Activated CD4-positive, alpha-beta T cell treated with anti-CD3 and anti-CD28 coated beads, Interleukin-2, amount 50 U/mL, for 4 hours (primary cell): ENCODE results near the gene FGF12.

Source experiments
- DNase-seq, 2 experiments: peaks; one replicate each; pipeline ENCODE4 v3.0.0-alpha.2; 2020

FGF12 gene

DNA sequence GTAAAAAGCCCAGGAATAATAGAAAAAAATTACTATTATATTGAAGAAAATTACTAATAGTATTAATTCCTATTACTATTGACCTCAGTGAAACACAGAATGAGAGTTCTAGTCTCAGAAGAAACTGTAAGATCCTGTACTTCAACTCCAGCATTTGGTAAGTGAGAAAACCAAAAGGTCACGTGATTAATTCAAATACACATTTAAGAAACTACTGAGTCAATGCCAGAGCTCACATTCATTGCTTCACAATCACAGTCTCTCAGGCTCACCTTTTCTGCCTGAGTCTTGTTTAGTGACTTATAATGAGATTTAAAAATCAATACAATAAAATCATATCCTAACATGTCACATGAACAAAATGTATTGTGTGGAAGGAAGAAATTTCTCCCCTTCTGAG lies 556.1 kb downstream of the FGF12 start:
- no peak for DNase-seq

DNA sequence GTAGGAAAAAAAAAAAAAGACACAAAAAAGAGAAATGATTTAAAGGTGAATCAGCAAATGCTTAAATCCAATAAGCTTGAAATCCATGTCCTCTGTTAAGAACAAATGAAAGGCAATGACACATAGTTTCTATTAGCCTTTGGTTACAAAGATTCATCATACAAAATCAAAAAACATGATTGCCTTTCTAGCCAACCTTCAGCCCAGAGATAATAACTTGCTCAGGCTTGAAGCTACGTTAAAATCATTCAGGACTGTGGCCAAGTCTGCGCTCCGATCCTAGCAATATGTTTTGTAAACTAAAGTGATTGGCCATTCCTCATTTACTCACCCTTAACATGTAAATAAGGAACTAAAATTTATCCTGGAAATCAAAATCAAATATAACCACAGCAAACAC lies 556.7 kb downstream of the FGF12 start:
- DNase-seq, result no peak

DNA sequence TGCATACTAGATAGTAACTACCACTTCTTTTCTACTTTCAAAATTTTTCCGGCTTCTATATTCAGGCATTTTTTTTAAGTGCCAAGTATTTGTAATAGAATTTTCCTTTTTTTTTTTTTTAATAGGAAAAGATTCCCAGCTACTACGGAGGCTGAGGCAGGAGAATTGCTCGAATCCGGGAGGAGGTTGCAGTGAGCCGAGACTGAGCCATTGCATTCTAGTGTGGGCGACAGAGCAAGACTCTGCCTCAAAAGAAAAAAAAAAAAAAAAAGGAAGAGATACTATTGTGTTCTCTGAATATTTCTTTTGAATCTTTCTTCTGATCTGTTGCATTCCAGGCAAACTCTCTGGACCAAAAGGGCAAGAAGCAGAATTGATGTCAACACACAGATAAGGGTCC lies 557.3 kb downstream of the FGF12 start:
- no peak for DNase-seq

DNA sequence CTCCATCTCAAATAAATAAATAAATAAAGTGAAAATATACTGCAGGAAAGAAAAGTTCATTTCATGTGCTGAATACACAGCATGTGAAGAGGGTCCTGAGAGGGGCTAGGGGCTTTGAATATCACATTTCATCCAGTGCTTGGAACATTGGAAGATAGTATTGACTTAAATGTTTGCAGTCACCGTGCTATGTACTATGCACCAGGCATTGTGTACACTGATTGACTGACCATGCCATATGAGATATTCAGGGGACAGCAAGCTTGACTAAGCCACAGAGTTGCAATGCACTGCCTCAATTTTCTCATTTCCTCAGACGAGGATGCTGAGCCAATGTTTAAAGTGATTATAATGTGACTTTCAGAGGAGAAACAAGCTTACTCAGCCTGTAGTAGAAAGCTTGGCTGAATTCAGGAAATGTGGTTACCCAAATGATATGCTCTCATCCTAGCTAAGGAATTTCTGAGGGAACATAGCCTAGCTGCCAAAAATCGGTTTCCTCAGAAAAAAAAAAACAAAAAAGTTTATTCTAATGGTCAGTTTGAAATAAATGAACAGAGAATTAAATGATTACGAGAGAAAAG lies 557.9 kb downstream of the FGF12 start:
- no peak for DNase-seq

DNA sequence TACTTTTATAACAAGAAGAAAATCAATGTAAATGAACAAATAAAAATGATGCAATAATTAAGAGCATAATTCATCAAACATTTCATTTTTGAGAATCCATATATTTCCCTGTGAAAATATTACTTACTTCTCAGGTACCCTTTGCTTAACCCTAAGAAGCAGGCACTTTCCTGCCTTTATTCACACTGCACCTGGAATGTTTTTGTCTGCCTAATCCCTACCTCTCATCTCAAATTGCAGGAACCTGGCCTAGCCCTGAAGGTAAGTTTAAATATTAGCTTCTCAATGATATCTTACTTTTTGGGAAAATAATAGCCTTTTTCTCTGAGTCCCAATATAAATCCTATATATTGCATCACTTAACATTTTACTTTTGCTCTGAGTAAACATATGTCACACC lies 559.1 kb downstream of the FGF12 start:
- DNase-seq, result no peak

DNA sequence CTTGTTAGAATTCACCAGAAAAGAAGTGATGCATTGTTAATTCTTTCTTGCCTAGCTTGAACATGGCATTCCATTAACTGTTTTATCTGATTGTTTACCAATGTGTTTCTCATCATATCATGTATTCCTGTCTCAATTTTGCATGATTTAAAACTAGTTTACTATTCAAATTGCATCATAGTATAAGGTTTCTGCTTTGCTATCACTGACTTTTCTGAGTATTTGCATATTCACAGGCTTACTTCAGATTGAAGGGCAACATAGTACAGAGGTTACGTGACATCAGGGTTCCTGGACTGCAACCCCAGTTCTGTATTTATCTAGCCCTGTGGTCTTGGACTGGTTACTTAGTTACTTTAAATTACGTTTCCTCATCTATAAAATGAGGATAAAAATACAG lies 561.8 kb downstream of the FGF12 start:
- no peak for DNase-seq

DNA sequence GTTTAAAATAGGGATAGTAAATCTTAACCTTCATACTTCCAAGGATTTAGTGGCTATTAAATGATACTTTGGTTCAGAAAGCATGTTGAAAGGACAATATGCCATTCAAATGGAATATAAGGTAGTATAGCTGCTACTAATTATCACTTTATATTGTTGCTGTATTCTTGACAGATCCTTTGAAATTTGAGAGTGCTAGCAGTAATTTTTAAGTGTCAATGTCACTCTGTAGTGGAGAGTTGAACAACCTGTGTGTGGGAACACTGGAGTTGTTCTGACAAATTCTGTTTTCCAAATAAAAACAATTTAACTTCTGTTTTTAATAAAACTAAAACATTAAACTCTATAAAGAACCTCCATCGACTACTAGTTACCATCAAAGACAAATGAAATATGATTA lies 565.7 kb downstream of the FGF12 start:
- no peak for DNase-seq

DNA sequence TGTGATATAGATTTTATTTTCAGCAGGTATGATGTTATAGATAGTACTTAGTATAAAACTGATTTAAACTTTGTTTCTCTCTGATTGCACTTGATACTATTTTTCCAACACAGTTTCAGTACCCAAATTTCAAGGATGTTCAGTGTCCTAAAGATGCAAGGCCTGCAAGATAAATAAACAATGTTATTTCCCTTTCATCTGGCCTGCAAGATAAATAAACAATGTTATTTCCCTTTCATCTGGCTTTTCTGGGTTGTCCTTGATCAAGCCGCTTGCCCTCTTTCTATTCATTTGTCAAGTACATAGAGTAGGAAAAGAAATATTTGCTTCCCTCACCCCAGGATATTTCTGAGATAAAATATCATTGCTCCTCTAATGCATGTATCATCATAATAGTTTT lies 571.0 kb downstream of the FGF12 start:
- no peak for DNase-seq

DNA sequence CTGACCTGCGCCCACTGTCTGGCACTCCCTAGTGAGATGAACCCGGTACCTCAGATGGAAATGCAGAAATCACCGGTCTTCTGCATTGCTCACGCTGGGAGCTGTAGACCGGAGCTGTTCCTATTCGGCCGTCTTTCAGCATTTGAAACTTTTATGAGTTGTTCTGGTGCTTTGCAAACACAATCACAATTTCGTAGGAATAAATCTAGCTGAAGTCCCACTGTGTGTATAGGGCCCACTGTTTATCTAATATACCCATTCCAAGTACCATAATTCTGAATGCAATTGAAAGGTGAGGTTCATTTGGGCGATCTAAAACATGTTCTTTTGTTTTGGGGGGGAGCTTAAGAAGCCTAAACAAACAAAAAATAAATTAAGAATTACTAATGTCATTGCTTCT lies 572.1 kb downstream of the FGF12 start:
- no peak for DNase-seq

DNA sequence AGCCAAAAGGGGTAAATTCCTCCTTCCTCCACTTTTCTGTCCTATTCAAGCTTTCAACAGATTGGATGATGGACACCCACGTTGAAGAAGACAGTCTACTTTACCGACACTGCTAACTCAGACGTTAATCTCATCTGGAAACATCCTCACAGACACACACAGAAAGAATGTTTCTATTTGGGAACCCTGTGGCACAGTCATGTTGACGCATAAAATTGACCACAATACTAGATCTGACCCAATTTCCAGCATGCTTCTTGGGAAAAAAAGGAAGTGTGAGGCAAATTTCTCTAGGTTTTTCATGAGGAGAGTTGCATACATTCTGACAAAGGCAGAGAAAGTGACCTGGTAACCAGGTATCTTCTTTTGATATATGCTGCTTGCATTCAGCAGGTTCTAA lies 594.1 kb downstream of the FGF12 start:
- DNase-seq, result no peak

DNA sequence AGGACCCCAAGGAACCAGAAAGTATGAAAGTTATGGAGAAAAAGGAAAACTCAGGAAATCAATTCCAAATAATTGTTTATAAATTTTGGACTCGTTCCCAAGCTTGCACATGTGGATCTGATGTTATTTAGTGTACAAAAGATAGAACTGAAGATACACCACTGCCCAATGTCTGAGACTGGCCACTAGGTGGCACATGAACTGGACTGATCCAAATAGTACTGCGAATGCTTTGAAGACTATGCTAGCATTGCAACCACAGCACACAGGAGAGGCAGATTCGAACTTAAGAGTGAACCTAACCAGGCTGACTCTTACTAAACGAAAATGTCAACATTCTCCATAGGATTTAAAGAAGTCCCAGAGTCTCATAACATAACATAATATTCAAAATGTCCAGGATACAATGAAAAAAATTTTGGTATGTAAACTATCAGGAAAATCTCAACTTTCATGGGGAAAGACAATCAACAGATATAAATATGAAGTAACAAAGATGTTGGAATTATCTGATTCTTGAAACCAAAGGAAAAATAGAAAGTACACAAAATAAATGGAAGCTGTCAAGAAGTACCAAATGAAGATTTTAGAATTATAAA lies 596.7 kb downstream of the FGF12 start:
- no peak for DNase-seq

DNA sequence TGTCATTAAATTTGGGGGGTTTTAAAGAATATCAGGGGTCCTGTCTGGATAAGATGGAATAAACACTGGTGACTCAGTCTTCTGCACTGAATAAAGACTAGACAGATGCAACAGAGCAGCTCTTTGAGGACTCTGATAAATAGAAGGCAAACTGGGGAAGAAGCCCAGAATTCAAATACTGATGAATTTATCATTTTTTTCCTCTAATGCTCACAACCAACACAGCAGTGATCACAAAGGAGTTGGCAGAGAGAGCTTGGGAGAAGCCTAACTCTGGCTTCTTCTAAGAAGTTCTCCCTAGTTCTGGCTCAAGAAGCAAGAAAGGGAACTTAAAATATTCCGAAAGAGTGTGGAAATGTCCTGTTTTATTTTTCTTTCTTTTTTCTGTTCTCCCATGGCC lies 597.8 kb downstream of the FGF12 start:
- no peak for DNase-seq

DNA sequence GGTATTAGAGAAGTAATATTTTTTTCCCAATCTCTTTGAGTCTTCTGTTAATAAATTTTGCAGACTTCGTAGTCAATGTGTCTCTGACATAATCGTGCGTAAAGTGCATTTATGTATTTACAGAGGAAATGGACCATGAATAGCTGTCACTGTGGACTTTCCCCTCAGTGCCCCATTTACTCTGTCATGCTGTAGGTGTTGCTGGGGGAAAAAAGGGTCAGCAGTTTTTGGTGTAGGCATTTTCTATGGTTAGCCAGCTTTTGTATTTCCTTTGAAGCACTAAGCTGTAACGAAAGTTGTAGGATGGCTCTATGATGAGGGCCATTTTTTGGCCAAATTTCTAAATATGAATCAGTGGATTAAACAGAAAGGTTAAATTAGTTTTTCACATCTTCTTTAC lies 598.4 kb downstream of the FGF12 start:
- no peak for DNase-seq

DNA sequence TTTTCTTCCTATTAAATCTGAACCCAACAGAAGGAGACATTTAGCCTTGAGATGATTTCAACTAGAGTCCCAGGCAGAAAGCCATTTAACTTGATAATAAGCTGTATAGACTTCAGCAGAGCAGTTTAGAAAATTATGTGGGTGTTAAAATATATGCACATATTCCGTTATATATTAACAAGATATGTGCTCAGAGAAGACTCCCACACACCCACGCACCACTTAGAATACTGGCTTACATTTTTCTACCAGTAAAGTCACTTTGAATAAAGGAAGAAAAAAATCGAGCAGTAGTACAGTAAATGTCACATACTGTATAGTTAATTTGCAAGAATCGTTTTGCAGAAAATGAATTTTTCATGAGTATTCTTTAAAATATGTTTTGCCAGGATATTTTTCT lies 599.3 kb downstream of the FGF12 start:
- no peak for DNase-seq

DNA sequence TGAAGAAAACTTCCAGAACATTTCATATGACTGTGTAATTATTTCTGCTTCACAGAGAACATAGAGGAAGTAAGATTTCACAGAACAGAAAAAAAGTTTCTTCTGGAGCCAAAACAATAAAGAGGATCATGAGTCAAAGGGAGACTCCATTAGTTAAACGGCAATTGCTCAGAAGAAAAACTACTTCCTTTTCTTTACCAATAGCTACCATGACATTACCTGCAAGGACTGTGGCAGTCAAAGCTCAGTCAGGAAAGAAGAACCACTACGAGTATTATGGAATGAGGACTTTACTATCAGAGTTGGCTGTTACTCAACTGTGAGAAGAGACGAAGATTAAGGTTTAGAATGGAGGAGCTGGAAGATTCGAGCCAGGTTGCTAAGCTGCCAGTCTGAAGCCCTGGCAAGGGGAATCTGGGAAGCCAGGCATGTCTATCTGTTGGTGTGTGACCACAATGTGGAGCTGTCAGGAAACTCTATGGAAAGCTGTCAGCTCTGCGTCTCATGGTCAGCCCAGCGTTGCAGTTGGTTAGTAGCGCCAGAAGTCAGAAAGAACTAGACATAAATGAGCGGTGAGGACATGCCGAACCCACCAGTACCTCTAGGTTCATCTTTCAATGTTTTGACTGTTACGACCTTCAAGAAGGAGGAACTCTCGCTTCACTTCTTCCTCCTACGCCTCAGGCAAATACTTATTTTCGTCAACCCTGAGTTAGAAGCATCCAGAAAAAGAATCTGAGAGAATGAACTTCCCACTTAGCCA lies 604.3 kb downstream of the FGF12 start:
- no peak for DNase-seq

DNA sequence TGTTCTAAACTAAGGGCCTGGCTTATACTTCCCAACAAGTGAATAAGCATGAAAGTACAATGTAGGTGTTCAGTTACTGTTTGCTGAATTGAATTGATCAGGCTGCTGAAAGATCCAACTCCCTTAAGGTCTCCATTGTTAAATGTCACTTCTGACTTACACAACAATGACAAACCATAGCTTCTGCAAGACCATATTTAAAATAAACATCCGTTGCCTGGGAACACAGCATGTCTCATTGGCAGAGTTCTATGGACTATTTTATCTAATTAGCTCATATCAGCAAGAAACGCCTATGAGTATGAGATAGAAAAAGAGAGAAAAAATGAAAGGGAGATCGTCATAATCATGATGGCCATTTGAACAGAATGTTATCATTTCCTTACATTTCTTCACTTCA lies 605.4 kb downstream of the FGF12 start:
- no peak for DNase-seq

DNA sequence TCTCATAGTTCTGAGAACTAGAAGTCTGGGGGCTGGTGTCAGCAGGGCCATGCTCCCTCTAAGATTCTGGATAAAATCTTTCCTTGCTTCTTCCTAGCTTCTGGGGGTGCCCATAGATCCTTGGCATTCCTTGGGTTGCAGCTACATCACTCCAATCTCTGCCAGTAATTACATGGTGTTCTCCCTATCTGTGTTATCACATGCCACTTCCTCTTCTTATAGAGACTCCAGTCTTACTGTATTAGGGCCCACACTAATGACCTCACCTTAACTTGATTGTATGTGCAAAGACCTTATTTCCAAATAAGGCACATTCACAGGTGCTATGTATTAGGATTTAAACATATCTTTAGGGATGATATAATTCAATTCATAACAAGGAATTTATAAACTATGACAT lies 618.5 kb downstream of the FGF12 start:
- no peak for DNase-seq

DNA sequence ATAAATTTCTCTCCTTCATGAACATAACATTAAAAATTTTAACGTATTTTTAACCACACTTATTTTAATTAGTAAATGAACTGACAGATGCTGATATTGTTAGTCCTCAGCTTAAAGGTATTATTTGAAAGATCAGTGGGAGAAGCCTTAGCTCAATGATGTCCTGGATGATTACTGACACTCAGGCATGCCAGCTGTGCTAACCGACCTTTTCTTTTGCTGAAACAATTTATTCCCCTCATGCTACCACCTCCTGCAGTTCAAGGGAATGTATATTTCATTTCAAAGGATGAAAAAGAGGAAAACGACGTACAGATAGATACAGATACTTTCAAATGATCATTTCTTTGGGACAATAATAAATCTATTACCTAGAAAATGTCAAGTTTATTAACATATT lies 620.8 kb downstream of the FGF12 start:
- DNase-seq, result no peak

DNA sequence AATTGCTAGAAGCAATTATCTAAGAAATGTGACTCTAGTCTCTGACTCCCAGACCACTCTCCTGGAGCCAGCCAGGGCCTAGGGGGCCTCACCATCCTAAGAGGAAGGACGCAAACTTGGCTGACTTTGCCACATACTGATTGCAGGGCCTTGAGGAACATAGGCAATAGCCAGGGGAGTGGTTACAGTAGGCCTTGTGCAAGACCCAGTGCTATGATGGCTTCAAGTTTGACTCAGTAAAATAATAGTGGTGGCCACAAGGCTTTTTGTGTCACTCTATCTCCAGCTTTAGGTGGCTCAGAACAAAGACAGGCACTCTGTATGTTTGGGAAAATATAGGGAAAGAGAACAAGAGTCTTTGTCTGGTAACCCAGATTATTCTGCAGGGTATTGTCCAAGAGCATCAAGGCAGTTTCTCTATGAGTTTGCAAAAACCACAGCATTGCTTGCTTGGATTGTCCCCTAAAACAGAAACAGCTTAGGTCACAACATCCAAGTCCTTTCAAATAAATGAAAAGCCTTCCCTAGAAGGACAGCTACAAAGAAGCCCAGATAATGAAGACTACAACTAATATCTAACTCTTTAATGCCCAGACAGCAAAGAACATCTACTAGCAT lies 634.8 kb downstream of the FGF12 start:
- no peak for DNase-seq

DNA sequence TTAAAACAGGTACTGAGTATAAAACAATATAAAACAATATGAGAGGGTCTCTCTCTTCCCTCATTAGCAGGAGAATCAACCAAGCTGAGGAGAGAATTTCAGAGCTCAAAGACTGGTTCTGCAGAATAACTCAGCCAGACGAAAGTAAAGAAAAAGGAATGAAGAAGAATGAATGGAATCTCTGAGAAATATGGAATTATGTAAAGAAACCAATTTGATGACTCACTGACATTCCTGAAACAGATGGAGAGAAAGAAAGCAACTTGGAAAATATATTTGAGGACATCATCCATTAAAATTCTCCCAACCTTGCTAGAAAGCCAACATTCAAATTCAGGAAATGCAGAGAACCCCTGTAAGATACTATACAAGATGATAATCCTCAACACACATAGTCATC lies 635.5 kb downstream of the FGF12 start:
- DNase-seq, result no peak

DNA sequence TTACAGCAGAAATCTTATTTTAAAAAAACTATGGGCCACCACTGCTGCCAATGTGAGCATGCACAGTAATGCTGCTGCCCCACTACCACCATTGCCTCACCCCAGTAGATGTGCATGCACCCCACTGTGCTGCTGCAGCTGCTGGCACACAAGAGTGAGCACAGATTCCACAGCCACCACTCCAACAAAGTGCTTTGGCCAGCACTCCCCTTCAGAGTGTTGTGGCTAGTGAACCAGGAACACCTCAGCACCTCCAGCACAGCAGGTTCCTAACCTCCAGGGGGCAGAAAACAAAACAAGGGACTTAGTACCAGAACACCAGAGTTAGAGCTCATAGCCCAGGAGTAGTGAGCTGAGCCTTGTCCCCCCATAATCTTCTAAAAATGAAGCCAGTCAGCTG lies 636.8 kb downstream of the FGF12 start:
- no peak for DNase-seq
